Esophagus squamous epithelium (tissue), 4 donors: ENCODE data around the gene ZNF142.

Experiments
- CTCF ChIP-seq, 6 experiments: fragments of 450-650 bp in 4 of 6; fragments of 200-600 bp in 2 of 6; sonication (generic) in 2 of 6; IDR thresholded peaks; one replicate each; pipeline ENCODE4 v1.5.1; 2016 to 2019; ENCODE audit warnings: antibody characterized with exemption in 6 of 6, mild to moderate bottlenecking in 4 of 6, moderate library complexity in 4 of 6
- POLR2A ChIP-seq, 4 donors: fragments of 450-650 bp; IDR thresholded peaks; one replicate each; pipeline ENCODE4 v1.6.1; 2017; ENCODE audit warnings: antibody characterized with exemption in 4 of 4, mild to moderate bottlenecking in 4 of 4, moderate library complexity in 3 of 4

- TF ChIP-seq CTCF (IDR thresholded peaks at IDR 0.05) (no peak), POLR2A (IDR thresholded peaks at IDR 0.05) (no peak)
These were observed 16.6 kb downstream of the ZNF142 start for GRCh38 chr2:218642786-218643185.
